22Rv1 (cell line): ENCODE measurements around the gene RHBDD2.
"Not testable (repeated sequence)": the region's sequence is repeated elsewhere in the genome, so short reads cannot be mapped to it uniquely, and the experiment has no call there.

ENCODE experiments used
- H3K27ac ChIP-seq: fragments of 450-650 bp; 2 replicates; pipeline ENCODE4 v1.5.1; 2017
- CTCF ChIP-seq: fragments of 450-650 bp; IDR thresholded peaks from 2 replicates; pipeline ENCODE4 v1.5.1; 2017; ENCODE audit warnings: mild to moderate bottlenecking
- ZFX ChIP-seq: fragments of 450-650 bp; IDR thresholded peaks from 2 replicates; pipeline ENCODE4 v1.6.1; 2017; ENCODE audit warnings: antibody characterized with exemption, borderline replicate concordance

The RHBDD2 gene

GRCh38 chr7:75856536-75856935, 22.3 kb upstream of the RHBDD2 start:
- H3K27ac ChIP-seq, result no peak overlapping the region
- no peak for TF ChIP-seq CTCF
- TF ChIP-seq ZFX, result no peak

GRCh38 chr7:75858410-75858809, 20.4 kb upstream of the RHBDD2 start:
- no peak for TF ChIP-seq CTCF
- TF ChIP-seq ZFX, result no peak
- no peak overlapping the region for H3K27ac ChIP-seq

GRCh38 chr7:75861636-75862035, 17.2 kb upstream of the RHBDD2 start:
- TF ChIP-seq ZFX (no peak), CTCF (no peak)
- no peak overlapping the region for H3K27ac ChIP-seq

- not testable (repeated sequence) for H3K27ac ChIP-seq
These were observed 14.6 kb upstream of the RHBDD2 start for GRCh38 chr7:75864251-75864650.

GRCh38 chr7:75866114-75866488, 12.7 kb upstream of the RHBDD2 start:
- H3K27ac ChIP-seq, result no peak overlapping the region

GRCh38 chr7:75866489-75867389, 12.1 kb upstream of the RHBDD2 start:
- H3K27ac ChIP-seq, result no peak overlapping the region

More at GRCh38 chr7:75866114-75866488, 12.7 kb upstream of the RHBDD2 start:
- TF ChIP-seq ZFX, result no peak
- TF ChIP-seq CTCF, result no peak

GRCh38 chr7:75867390-75867717, 11.5 kb upstream of the RHBDD2 start:
- TF ChIP-seq CTCF (no peak), ZFX (no peak)
- H3K27ac ChIP-seq, result no peak overlapping the region

More at GRCh38 chr7:75866489-75867389, 12.1 kb upstream of the RHBDD2 start:
- TF ChIP-seq CTCF (peak; percentile 95), ZFX (no peak)
